22Rv1 (cell line): ENCODE results near the gene TBC1D19.
"Not testable (repeated sequence)": the region's sequence is repeated elsewhere in the genome, so short reads cannot be mapped to it uniquely, and the experiment has no call there.

Experiments
- H3K27ac ChIP-seq: fragments of 450-650 bp; 2 replicates; pipeline ENCODE4 v1.5.1; 2017
- CTCF ChIP-seq: fragments of 450-650 bp; IDR thresholded peaks from 2 replicates; pipeline ENCODE4 v1.5.1; 2017; ENCODE audit warnings: mild to moderate bottlenecking
- ZFX ChIP-seq: fragments of 450-650 bp; IDR thresholded peaks from 2 replicates; pipeline ENCODE4 v1.6.1; 2017; ENCODE audit warnings: antibody characterized with exemption, borderline replicate concordance

The TBC1D19 gene

GRCh38 chr4:26647523-26648224 lies 63.8 kb downstream of the TBC1D19 start:
- H3K27ac ChIP-seq, result no peak overlapping the region
- no peak for TF ChIP-seq CTCF
- no peak for TF ChIP-seq ZFX

- TF ChIP-seq CTCF (no peak), ZFX (no peak)
- no peak overlapping the region for H3K27ac ChIP-seq
These were observed 64.4 kb downstream of the TBC1D19 start for GRCh38 chr4:26648260-26648659.

GRCh38 chr4:26660261-26660660 lies 76.4 kb downstream of the TBC1D19 start:
- H3K27ac ChIP-seq, result no peak overlapping the region
- TF ChIP-seq ZFX, result no peak
- TF ChIP-seq CTCF, result no peak

- no peak overlapping the region for H3K27ac ChIP-seq
- TF ChIP-seq ZFX (no peak), CTCF (no peak)
These were observed 80.0 kb downstream of the TBC1D19 start for GRCh38 chr4:26663888-26664287.

GRCh38 chr4:26670903-26671537 lies 87.1 kb downstream of the TBC1D19 start:
- H3K27ac ChIP-seq, result no peak overlapping the region
- TF ChIP-seq CTCF, result no peak

GRCh38 chr4:26679040-26679695 lies 95.3 kb downstream of the TBC1D19 start:
- not testable (repeated sequence) for H3K27ac ChIP-seq

GRCh38 chr4:26682436-26682835 lies 98.6 kb downstream of the TBC1D19 start:
- no peak overlapping the region for H3K27ac ChIP-seq
- TF ChIP-seq ZFX (no peak), CTCF (no peak)
